Measurements from ENCODE around the gene HEPN1. TPM values are rescaled to one million over a fixed set of nuclear protein-coding genes. Genes with fewer than 3 reads are reported as not detected.

The HEPN1 gene
- total and polyA plus RNA-seq, 2 of the 8 experiments (the other 6 are each of a cell fraction or from before 2014, with no cell fraction given), result not detected

DNA sequence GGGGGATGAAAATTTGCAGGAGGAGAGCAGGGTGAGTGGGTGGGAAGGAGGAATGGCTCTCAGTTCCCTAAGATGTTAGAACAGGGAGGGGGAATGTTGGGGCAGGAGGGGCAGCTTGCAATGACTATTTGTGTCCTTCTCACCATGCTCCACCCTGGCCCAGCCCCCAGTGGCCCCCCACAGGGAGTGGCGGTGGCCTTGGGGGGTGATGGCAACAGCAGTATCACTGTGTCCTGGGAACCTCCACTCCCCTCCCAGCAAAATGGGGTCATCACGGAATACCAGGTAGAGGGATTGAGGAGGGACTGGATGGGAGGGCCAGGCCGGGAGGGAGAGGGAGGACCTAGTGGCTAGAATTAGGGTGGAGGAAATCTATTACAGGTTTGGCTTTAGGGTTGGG lies 43.6 kb upstream of the HEPN1 start:
- Histone ChIP-seq H2AFZ (ENCODE audit: low read length) (no peak overlapping the region), H3K23me2 (ENCODE audit: low read depth, low read length) (peaks cover 8% of the 10 kb centered on the region; the same call in 1 of the 2 replicates)

More for the DNA sequence above, 43.6 kb upstream of the HEPN1 start:
- POLR2A ChIA-PET (ENCODE audit: partially characterized antibody), result interaction anchor here (0.6 kb wide), 1 partner anchor 14 kb away, joined by 4 read pairs; no protein-coding TSS in a partner anchor
- peak overlapping the region; percentile 40 to 75 for H3K4me2 ChIP-seq (ENCODE audit: insufficient read depth in 1 of 2, low read depth in 2 of 2, low read length in 2 of 2)
- no peak overlapping the region for H3K9ac ChIP-seq (replicated peaks in 1 of 4; ENCODE audit: extremely low read depth in 1 of 4, low read depth in 3 of 4, low read length in 3 of 4)
- H4K91ac ChIP-seq (replicated peaks; ENCODE audit: insufficient read length, low read length), result no peak overlapping the region
- H3K23ac ChIP-seq (ENCODE audit: insufficient read length), result no peak overlapping the region
- H3K4ac ChIP-seq (replicated peaks; ENCODE audit: insufficient read length, low read depth, low read length), result no peak overlapping the region
- no peaks in the 10 kb centered on the region for H3K79me1 ChIP-seq (ENCODE audit: low read depth, low read length)
- H2BK20ac ChIP-seq (ENCODE audit: low read length), result no peak overlapping the region
- no peak overlapping the region for H4K8ac ChIP-seq (ENCODE audit: extremely low read depth, insufficient read depth, low read length)
- no peak overlapping the region for H3K27ac ChIP-seq (ENCODE audit: low read depth, low read length)
- FAIRE-seq (no peak), DNase-seq (ENCODE audit: low read depth in 1 of 2, low spot score in 2 of 2) (no peak)
- no peak overlapping the region for H2BK12ac ChIP-seq (ENCODE audit: low read depth, low read length)
- H3K79me2 ChIP-seq (ENCODE audit: control insufficient read depth in 1 of 2, insufficient read depth in 2 of 2, low read length in 2 of 2), result no peaks in the 10 kb centered on the region
- WGBS, 2 experiments (ENCODE audit: extremely low coverage in 1 of 2, insufficient coverage in 1 of 2, insufficient read length in 1 of 2, insufficient replicate concordance in 2 of 2, low coverage in 1 of 2, low lambda C conversion rate in 2 of 2, missing lambda C conversion rate in 1 of 2), result 33% methylated on average over 3 of the region's 3 CpGs; no CpG with 5 or more reads in 1 of the 2 experiments
- CTCF ChIA-PET (ENCODE audit: partially characterized antibody), result interaction anchor here (0.9 to 3.0 kb wide), 9 partner anchors 9 to 73 kb away, joined by 3 to 22 read pairs (median 5); no protein-coding TSS in a partner anchor
- no peak overlapping the region for H2BK120ac ChIP-seq (replicated peaks; ENCODE audit: low read depth, low read length)
- H3K27me3 ChIP-seq (replicated peaks in 1 of 4; ENCODE audit: control insufficient read depth in 3 of 4, extremely low read depth in 1 of 4, insufficient read depth in 3 of 4, low read length in 3 of 4), result peaks cover 11 to 56% (median 48%) of the 10 kb centered on the region in 4 experiments
- H3K56ac ChIP-seq (replicated peaks; ENCODE audit: insufficient read length, low read depth, low read length), result no peak overlapping the region
- no peak overlapping the region for H2BK5ac ChIP-seq (ENCODE audit: low read depth, low read length)
- no peak overlapping the region for H3K14ac ChIP-seq (ENCODE audit: insufficient read length)
- H2BK15ac ChIP-seq (ENCODE audit: low read length), result no peak overlapping the region
- no peak overlapping the region for H2AK5ac ChIP-seq (ENCODE audit: low read depth, low read length)
- no peaks in the 10 kb centered on the region for H3K9me3 ChIP-seq (ENCODE audit: insufficient read depth in 2 of 2, low read depth in 1 of 2, low read length in 1 of 2)
- no peaks in the 10 kb centered on the region for H4K20me1 ChIP-seq (replicated peaks in 1 of 2; ENCODE audit: control insufficient read depth in 1 of 2, insufficient read depth in 2 of 2, low read length in 2 of 2)
- H4K5ac ChIP-seq (ENCODE audit: insufficient read length, low read depth, low read length), result no peak overlapping the region
- peaks cover 0 to 12% (median 8%) of the 10 kb centered on the region in 4 experiments; a peak in 5 of 7 replicates for H3K4me1 ChIP-seq (replicated peaks in 1 of 4; ENCODE audit: control insufficient read depth in 3 of 4, insufficient read depth in 4 of 4, low read length in 3 of 4)
- H3K36me3 ChIP-seq (ENCODE audit: control insufficient read depth in 2 of 4, insufficient read depth in 4 of 4, low read length in 3 of 4), result no peaks in the 10 kb centered on the region
- 0 out of 2 replicates have a peak overlapping the region, but pooled peaks have one; percentile 28 for H3K18ac ChIP-seq (ENCODE audit: extremely low read depth, low read length)
- peak overlapping the region in 3 of 4 experiments; percentile 56 to 76 (median 66); a peak in 6 of 8 replicates for H3K4me3 ChIP-seq (ENCODE audit: extremely low read depth in 1 of 4, insufficient read depth in 2 of 4, low read depth in 3 of 4, low read length in 4 of 4)
